HepG2 (cell line): ENCODE data around the gene TOP2A. TPM values are rescaled to one million over a fixed set of nuclear protein-coding genes. Genes with fewer than 3 reads are reported as not detected.

Experiments
- AKNA ChIP-seq: sonication (generic); formaldehyde crosslinking; IDR thresholded peaks from 2 replicates; pipeline ENCODE4 v1.4.0; 2020; ENCODE audit warnings: missing genetic modification reagents, borderline replicate concordance
- CCDC6 ChIP-seq: sonication (generic); formaldehyde crosslinking; IDR thresholded peaks from 2 replicates; pipeline ENCODE4 v1.8.1; 2022; ENCODE audit warnings: mild to moderate bottlenecking, missing genetic modification reagents, moderate library complexity
- NPAS2 ChIP-seq: sonication (generic); formaldehyde crosslinking; IDR thresholded peaks from 2 replicates; pipeline ENCODE4 v1.8.0; 2022; ENCODE audit warnings: mild to moderate bottlenecking, missing genetic modification reagents, borderline replicate concordance
- POGK ChIP-seq: sonication (generic); formaldehyde crosslinking; conservative IDR thresholded peaks from 2 replicates; pipeline ENCODE4 v1.8.0; 2022; ENCODE audit warnings: mild to moderate bottlenecking, moderate library complexity, missing genetic modification reagents
- POLR2A ChIP-seq, 2 experiments: IDR thresholded peaks; 2 replicates each; pipeline ENCODE4 v1.6.1; 2011; ENCODE audit warnings: low read depth in 2 of 2, low read length in 2 of 2, mild to moderate bottlenecking in 1 of 2, moderate library complexity in 1 of 2; ENCODE audit not compliant: insufficient read depth in 1 of 2
- SOX13 ChIP-seq, 3 experiments: fragments of 450-650 bp in 1 of 3; sonication (generic) in 1 of 3; formaldehyde crosslinking in 1 of 3; IDR thresholded peaks in 2 of 3; conservative IDR thresholded peaks in 1 of 3; 2 replicates each; pipeline versions ENCODE4 v1.5.0 to v1.6.1; 2016 to 2020; ENCODE audit warnings: antibody characterized with exemption in 1 of 3, mild to moderate bottlenecking in 1 of 3, missing compliant biosample characterization in 1 of 3, missing genetic modification reagents in 1 of 3, moderate library complexity in 1 of 3
- SOX6 ChIP-seq, 2 experiments: fragments of 450-650 bp in 1 of 2; sonication (generic) in 1 of 2; formaldehyde crosslinking in 1 of 2; IDR thresholded peaks; 2 replicates each; pipeline versions ENCODE4 v1.4.0 to v1.6.1; 2017 to 2020; ENCODE audit warnings: antibody characterized with exemption in 1 of 2, mild to moderate bottlenecking in 1 of 2, missing genetic modification reagents in 1 of 2
- TRIM22 ChIP-seq: fragments of 450-650 bp; IDR thresholded peaks from 2 replicates; pipeline ENCODE4 v1.6.1; 2017
- ZBTB39 ChIP-seq: sonication (generic); formaldehyde crosslinking; IDR thresholded peaks from 2 replicates; pipeline ENCODE4 v1.5.0; 2020; ENCODE audit warnings: missing genetic modification reagents
- ZBTB42 ChIP-seq: sonication (generic); formaldehyde crosslinking; IDR thresholded peaks from 2 replicates; pipeline ENCODE4 v1.5.0; 2020; ENCODE audit warnings: mild to moderate bottlenecking, missing genetic modification reagents
- ZNF124 ChIP-seq: sonication (generic); formaldehyde crosslinking; IDR thresholded peaks from 2 replicates; pipeline ENCODE4 v1.4.0; 2020; ENCODE audit warnings: missing genetic modification reagents
- ZNF251 ChIP-seq: sonication (generic); formaldehyde crosslinking; IDR thresholded peaks from 2 replicates; pipeline ENCODE4 v1.9.0; 2021; ENCODE audit warnings: mild to moderate bottlenecking, missing genetic modification reagents
- ZNF564 ChIP-seq: sonication (generic); formaldehyde crosslinking; IDR thresholded peaks from 2 replicates; pipeline ENCODE4 v1.8.1; 2023; ENCODE audit warnings: mild to moderate bottlenecking, missing genetic modification reagents
- ZNF878 ChIP-seq: sonication (generic); formaldehyde crosslinking; IDR thresholded peaks from 2 replicates; pipeline ENCODE4 v1.8.1; 2023; ENCODE audit warnings: mild to moderate bottlenecking, missing genetic modification reagents, moderate library complexity
- polyA plus RNA-seq, 8 experiments: library from polyadenylated mRNA; depleted of rRNA in 3 of 8; stranded (reverse) in 7 of 8; unstranded in 1 of 8; fragments of >200 nt; fragmentation: Illumina TruSeq in 4 of 8; extraction: Trizol in 4 of 8; gene quantifications; 2 replicates each; pipeline versions ENCODE4 v1.2.1 to v1.2.3, GENCODE V29; 2011 to 2016; ENCODE audit warnings: low read depth in 4 of 8, missing spikeins in 1 of 8, mixed read lengths in 1 of 8; ENCODE audit not compliant: insufficient read depth in 1 of 8
- total RNA-seq, 5 experiments: library from RNA; depleted of rRNA; stranded (reverse); fragments of >200 nt; fragmentation: Illumina TruSeq; extraction: Trizol; gene quantifications; 2 replicates each; pipeline ENCODE4 v1.2.3, GENCODE V29; 2016; ENCODE audit warnings: low read depth in 1 of 5

The TOP2A gene
- total and polyA plus RNA-seq, 2 of the 13 experiments (the other 11 are each of a cell fraction or from before 2014, with no cell fraction given), result 108 to 327 TPM

GRCh38 chr17:40344421-40345160 is 73.1 kb downstream of the TOP2A start (continued):
- TF ChIP-seq AKNA (CRISPR knock-in tag) (no peak), POGK (CRISPR knock-in tag) (peak; percentile 60), ZNF251 (CRISPR knock-in tag) (no peak), SOX6 (IDR thresholded peaks at IDR 0.05) (no peak), SOX6 (CRISPR knock-in tag; IDR thresholded peaks at IDR 0.05) (peak; percentile 10; the same call in 1 of the 2 replicates), SOX13 (IDR thresholded peaks at IDR 0.05) (0 out of 2 replicates have a peak, but pooled peaks have one; percentile 5), SOX13 (CRISPR knock-in tag; conservative IDR thresholded peaks at IDR 0.05 in 1 of 2, IDR thresholded peaks at IDR 0.05 in 1 of 2) (no peak), ZNF564 (CRISPR knock-in tag) (0 out of 2 replicates have a peak, but pooled peaks have one; percentile 10), ZBTB42 (peak; percentile 22; the same call in 1 of the 2 replicates), ZNF878 (CRISPR knock-in tag) (0 out of 2 replicates have a peak, but pooled peaks have one; percentile 54), TRIM22 (no peak), ZNF124 (CRISPR knock-in tag) (0 out of 2 replicates have a peak, but pooled peaks have one; percentile 41), POLR2A (IDR thresholded peaks at IDR 0.05; ENCODE audit: insufficient read depth in 1 of 2, low read depth in 2 of 2, low read length in 2 of 2) (peak in 1 of 2 experiments; percentile 11; a peak in 1 of 4 replicates), NPAS2 (CRISPR knock-in tag) (no peak), ZBTB39 (CRISPR knock-in tag) (0 out of 2 replicates have a peak, but pooled peaks have one; percentile 23), CCDC6 (CRISPR knock-in tag) (0 out of 2 replicates have a peak, but pooled peaks have one; percentile 15)
